Tibial nerve (tissue), 4 donors: ENCODE data around the gene GDPD1. TPM values are rescaled to one million over a fixed set of nuclear protein-coding genes. Genes with fewer than 3 reads are reported as not detected.

Experiments used
- DNase-seq, 2 donors: peaks; one replicate each; pipeline ENCODE4 v3.0.0-alpha.2; 2019; ENCODE audit warnings: low spot score in 2 of 2
- H3K27ac ChIP-seq, 4 donors: fragments of 200-600 bp; sonication (generic) in 3 of 4; one replicate each; pipeline ENCODE4 v1.5.1; 2017 to 2019; ENCODE audit warnings: mild to moderate bottlenecking in 1 of 4
- H3K27me3 ChIP-seq, 2 donors: fragments of 200-600 bp; sonication (generic) in 1 of 2; one replicate each; pipeline versions ENCODE4 v1.5.1 to v1.6.0; 2017 to 2019
- H3K36me3 ChIP-seq, 3 donors: fragments of 200-600 bp; sonication (generic); one replicate each; pipeline ENCODE4 v1.5.1; 2018 to 2019
- H3K4me1 ChIP-seq, 4 donors: fragments of 200-600 bp; sonication (generic) in 3 of 4; one replicate each; pipeline ENCODE4 v1.5.1; 2017 to 2019
- H3K4me3 ChIP-seq, 4 donors: fragments of 200-600 bp; sonication (generic) in 3 of 4; one replicate each; pipeline ENCODE4 v1.5.1; 2017 to 2019; ENCODE audit warnings: mild to moderate bottlenecking in 1 of 4, moderate library complexity in 1 of 4
- H3K9me3 ChIP-seq, 4 donors: fragments of 200-600 bp; sonication (generic) in 3 of 4; one replicate each; pipeline ENCODE4 v1.5.1; 2017 to 2019
- CTCF ChIP-seq, 5 experiments: fragments of 200-600 bp in 3 of 5; fragments of 450-650 bp in 2 of 5; sonication (generic) in 3 of 5; IDR thresholded peaks; one replicate each; pipeline ENCODE4 v1.5.1; 2016 to 2019; ENCODE audit warnings: antibody characterized with exemption in 5 of 5, mild to moderate bottlenecking in 3 of 5, moderate library complexity in 2 of 5
- EP300 ChIP-seq, 2 donors: sonication (generic); formaldehyde crosslinking; IDR thresholded peaks; one replicate each; pipeline ENCODE4 v1.6.1; 2017; ENCODE audit warnings: antibody characterized with exemption in 2 of 2, mild to moderate bottlenecking in 1 of 2
- POLR2A ChIP-seq, 2 donors: fragments of 450-650 bp; IDR thresholded peaks; one replicate each; pipeline ENCODE4 v1.6.1; 2017; ENCODE audit warnings: antibody characterized with exemption in 2 of 2, mild to moderate bottlenecking in 2 of 2, moderate library complexity in 2 of 2
- WGBS, 2 donors: methylation state at CpG; one replicate each; pipeline ENCODE4 v1.1.5; 2018; 5-methylcytosine and 5-hydroxymethylcytosine counted together
- total RNA-seq, 4 donors: library from RNA; depleted of rRNA; stranded (reverse); fragments of >200 nt; gene quantifications; one replicate each; pipeline ENCODE4 v1.1.0, GENCODE V29; 2016

GDPD1 gene
- total RNA-seq, 4 donors from 2014 or later, result 1.5 to 10.7 (median 3.4) TPM

GRCh38 chr17:59298521-59298920 is 78.2 kb downstream of the GDPD1 start:
- no peak for DNase-seq
- Histone ChIP-seq H3K4me3 (no peak overlapping the region), H3K4me1 (no peaks in the 10 kb centered on the region), H3K9me3 (no peaks in the 10 kb centered on the region), H3K27me3 (no peaks in the 10 kb centered on the region), H3K27ac (no peak overlapping the region), H3K36me3 (no peaks in the 10 kb centered on the region)
- TF ChIP-seq POLR2A (IDR thresholded peaks at IDR 0.05) (no peak), CTCF (IDR thresholded peaks at IDR 0.05) (no peak), EP300 (IDR thresholded peaks at IDR 0.05) (no peak)
- 53 to 63% methylated on average over 2 of the region's 2 CpGs for WGBS, 2 donors

- 94 to 98% methylated on average over 2 of the region's 2 CpGs for WGBS, 2 donors
- Histone ChIP-seq H3K27ac (no peak overlapping the region), H3K4me3 (no peak overlapping the region), H3K9me3 (no peaks in the 10 kb centered on the region), H3K27me3 (no peaks in the 10 kb centered on the region), H3K36me3 (no peaks in the 10 kb centered on the region), H3K4me1 (no peaks in the 10 kb centered on the region)
- DNase-seq, result no peak
- TF ChIP-seq EP300 (IDR thresholded peaks at IDR 0.05) (no peak), POLR2A (IDR thresholded peaks at IDR 0.05) (no peak), CTCF (IDR thresholded peaks at IDR 0.05) (no peak)
These were observed 79.2 kb downstream of the GDPD1 start for GRCh38 chr17:59299400-59300092.

GRCh38 chr17:59300941-59301340 is 80.6 kb downstream of the GDPD1 start:
- no peaks in the 10 kb centered on the region for H3K27me3 ChIP-seq
- 83 to 86% methylated on average over 5 of the region's 5 CpGs for WGBS, 2 donors
- TF ChIP-seq CTCF (IDR thresholded peaks at IDR 0.05), result no peak
- no peak for TF ChIP-seq EP300 (IDR thresholded peaks at IDR 0.05)
- no peak for TF ChIP-seq POLR2A (IDR thresholded peaks at IDR 0.05)
- no peak for DNase-seq
- no peak overlapping the region for H3K4me3 ChIP-seq
- H3K36me3 ChIP-seq, result no peaks in the 10 kb centered on the region
- H3K27ac ChIP-seq, result no peak overlapping the region
- H3K4me1 ChIP-seq, result no peaks in the 10 kb centered on the region
- no peaks in the 10 kb centered on the region for H3K9me3 ChIP-seq

GRCh38 chr17:59304811-59305210 is 84.5 kb downstream of the GDPD1 start:
- Histone ChIP-seq H3K27me3 (no peaks in the 10 kb centered on the region), H3K4me1 (no peaks in the 10 kb centered on the region), H3K4me3 (no peak overlapping the region), H3K9me3 (no peaks in the 10 kb centered on the region), H3K27ac (no peak overlapping the region), H3K36me3 (no peaks in the 10 kb centered on the region)
- WGBS, 2 donors, result 82 to 92% methylated on average over 2 of the region's 2 CpGs
- TF ChIP-seq CTCF (IDR thresholded peaks at IDR 0.05) (no peak), POLR2A (IDR thresholded peaks at IDR 0.05) (no peak), EP300 (IDR thresholded peaks at IDR 0.05) (no peak)
- no peak for DNase-seq

GRCh38 chr17:59310263-59310920 is 90.1 kb downstream of the GDPD1 start:
- H3K4me1 ChIP-seq, result peaks cover 0 to 9% (median 0%) of the 10 kb centered on the region in 4 donors
- 75 to 76% methylated on average over 6 of the region's 6 CpGs for WGBS, 2 donors
- H3K4me3 ChIP-seq, result no peak overlapping the region
- H3K27ac ChIP-seq, result no peak overlapping the region
- no peak for DNase-seq
- no peaks in the 10 kb centered on the region for H3K27me3 ChIP-seq
- TF ChIP-seq CTCF (IDR thresholded peaks at IDR 0.05) (no peak), EP300 (IDR thresholded peaks at IDR 0.05) (no peak), POLR2A (IDR thresholded peaks at IDR 0.05) (no peak)
- no peaks in the 10 kb centered on the region for H3K36me3 ChIP-seq
- no peaks in the 10 kb centered on the region for H3K9me3 ChIP-seq
